ENCODE measurements around the gene PIGQ. TPM values are rescaled to one million over a fixed set of nuclear protein-coding genes. Genes with fewer than 3 reads are reported as not detected.

The PIGQ gene
- total RNA-seq, 2 donors from 2014 or later: 28.0 to 34.2 TPM

DNA sequence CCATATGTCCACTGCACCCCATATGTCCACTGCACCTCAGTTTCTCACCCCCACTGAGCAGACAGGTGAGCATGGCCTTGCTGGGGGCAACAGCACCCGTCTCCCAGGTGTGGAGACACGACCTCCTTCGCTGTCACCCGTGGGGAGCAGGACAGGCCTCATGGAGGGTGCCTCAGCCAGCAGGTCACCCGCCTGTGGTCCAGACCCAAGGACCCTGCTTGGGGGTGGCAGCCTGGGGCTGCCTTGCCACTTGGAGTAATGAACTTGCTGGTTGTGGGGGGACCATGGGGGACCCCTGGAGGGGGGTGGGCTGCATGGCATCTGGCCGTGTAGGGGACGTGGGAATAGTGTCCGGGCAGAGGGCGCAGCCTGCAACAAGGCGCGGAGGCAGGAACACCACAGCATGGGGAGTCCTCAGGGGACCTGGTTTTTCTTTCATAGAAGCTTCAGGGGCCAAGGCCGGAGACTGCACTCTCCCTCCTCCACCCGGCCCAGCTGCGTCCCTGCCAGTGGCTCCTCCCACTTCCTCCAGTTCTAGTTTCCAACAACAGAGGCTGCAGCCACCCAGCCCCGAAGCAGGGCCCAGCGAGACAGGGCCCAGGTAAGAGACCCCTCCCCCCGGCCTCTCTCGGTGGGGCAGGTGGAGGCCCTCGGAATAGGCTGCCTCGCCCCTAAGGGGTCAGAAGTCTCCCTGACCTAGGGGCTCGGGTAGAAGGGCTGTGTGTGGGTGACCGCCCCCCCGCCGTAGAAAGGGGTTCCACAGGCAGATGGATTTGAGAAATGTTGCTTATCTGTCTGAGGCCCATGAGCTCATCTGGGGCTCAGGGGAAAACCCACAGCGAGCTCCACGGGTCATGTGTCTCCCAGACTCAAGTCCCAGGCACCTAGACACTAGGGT lies 3.0 kb upstream of the PIGQ start, which contains the start of gene NHLRC4:
TSS of gene NHLRC4 (plus strand) at position 531 of the 898 bp plus-strand sequence. CDS start 1,043 bp downstream, outside the sequence.
- H3K27ac Mint-ChIP-seq: peak within 1 kb of the TSS; percentile 70
- ATAC-seq (replicated peaks): peak; percentile 66
- H3K4me1 Mint-ChIP-seq: peaks cover 23% of the 10 kb centered on the region
- no peaks in the 10 kb centered on the region for H3K9me3 Mint-ChIP-seq
- no peaks in the 10 kb centered on the region for H3K36me3 Mint-ChIP-seq (ENCODE audit: low read depth)
- H3K27me3 Mint-ChIP-seq: no peaks in the 10 kb centered on the region
- H3K4me3 Mint-ChIP-seq: peak within 1 kb of the TSS; percentile 64

DNA sequence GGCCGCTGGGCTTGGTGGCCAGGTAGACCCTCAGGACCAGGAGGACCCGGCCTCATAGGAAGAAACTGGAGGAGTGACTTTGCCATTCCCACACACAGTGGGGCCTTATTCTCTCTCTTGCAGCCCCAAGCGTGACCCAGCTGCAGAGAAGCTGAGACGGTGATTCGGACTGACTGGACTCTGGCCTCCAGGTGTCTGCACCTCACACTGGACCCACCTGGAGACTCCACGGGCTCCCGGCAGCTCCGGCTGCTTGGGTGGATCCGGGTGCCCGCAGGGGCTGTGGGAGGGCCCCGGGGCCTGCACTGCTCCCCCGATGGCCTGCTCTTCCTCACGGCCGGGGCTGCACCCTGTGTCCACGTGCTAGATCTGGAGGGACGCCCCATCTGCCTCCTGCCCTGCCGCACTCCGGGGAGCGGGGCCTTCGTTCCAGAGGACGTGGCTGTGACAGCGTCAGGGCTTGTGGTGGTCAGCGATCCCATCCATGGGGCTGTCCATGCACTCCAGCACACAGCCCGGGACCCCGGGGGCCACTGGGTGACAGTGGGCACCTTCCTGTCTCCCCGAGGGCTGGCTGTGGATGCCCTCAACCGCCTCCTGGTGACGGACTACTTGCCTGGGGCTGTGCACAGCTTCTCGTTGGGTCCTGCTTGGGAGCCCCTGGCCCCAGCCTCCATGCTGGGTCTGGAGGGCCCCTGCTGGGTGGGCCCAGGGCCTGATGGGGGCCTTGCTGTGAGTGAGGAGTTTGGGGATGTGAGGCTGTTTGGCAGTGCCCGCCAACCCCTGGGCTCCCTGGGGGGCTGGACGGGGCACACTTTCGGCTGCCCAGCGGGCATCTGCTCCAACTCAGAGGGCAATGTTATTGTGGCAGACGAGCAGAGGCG lies 2.2 kb upstream of the PIGQ start:
- no peak for ATAC-seq (replicated peaks)
- Mint-ChIP-seq H3K9me3 (no peaks in the 10 kb centered on the region), H3K4me3 (peak overlapping the region; percentile 64), H3K36me3 (ENCODE audit: low read depth) (no peaks in the 10 kb centered on the region), H3K27me3 (no peaks in the 10 kb centered on the region), H3K4me1 (peaks cover 27% of the 10 kb centered on the region), H3K27ac (peak overlapping the region; percentile 70)

DNA sequence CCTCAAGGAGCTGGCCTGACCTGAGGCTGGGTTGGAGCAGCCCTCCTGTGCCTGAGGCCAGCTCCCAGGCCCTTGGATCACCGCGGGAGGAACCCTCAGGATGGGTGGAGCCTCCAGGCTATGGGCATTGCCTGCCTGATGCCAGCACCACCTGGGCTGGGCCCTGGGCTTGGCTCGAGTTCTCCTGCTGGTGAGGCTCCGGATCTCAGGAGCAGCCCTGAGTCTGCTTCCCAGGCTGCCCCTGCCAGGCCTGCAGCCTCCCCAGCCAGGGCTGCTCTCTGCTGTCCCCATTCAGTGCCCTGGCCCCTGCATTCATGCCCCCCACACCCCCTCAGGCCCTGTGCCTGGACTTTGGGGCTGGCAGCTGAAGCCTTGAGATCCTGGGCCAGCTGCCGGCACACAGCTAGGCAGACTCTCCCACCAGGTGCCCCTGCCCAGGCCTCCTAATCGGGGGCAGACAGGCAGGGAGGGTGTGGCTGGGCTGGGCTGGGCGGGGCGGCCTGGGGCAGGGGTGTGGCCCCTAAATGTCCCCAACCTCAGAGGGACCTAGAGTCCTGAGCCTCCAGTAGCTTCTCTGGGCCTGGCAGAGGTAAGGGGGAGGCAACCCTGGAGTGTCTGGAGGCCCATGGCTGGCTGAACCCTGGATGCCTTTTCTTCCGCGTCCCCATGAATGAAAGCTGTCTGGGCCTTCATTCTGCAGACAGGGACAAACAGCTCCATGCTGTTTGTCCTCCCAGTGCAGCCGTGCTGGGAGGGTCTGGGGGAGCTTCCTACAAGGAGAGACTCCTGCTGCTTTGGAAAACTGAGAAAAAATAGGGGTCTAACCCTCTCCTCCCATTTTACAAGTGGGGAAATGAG lies 1.1 kb upstream of the PIGQ start:
- H3K27me3 Mint-ChIP-seq: no peaks in the 10 kb centered on the region
- peak overlapping the region; percentile 91 for H3K27ac Mint-ChIP-seq
- H3K9me3 Mint-ChIP-seq: no peaks in the 10 kb centered on the region
- peak overlapping the region; percentile 86 for H3K4me3 Mint-ChIP-seq
- H3K36me3 Mint-ChIP-seq (ENCODE audit: low read depth): no peaks in the 10 kb centered on the region
- no peak for ATAC-seq (replicated peaks)
- H3K4me1 Mint-ChIP-seq: peaks cover 27% of the 10 kb centered on the region

DNA sequence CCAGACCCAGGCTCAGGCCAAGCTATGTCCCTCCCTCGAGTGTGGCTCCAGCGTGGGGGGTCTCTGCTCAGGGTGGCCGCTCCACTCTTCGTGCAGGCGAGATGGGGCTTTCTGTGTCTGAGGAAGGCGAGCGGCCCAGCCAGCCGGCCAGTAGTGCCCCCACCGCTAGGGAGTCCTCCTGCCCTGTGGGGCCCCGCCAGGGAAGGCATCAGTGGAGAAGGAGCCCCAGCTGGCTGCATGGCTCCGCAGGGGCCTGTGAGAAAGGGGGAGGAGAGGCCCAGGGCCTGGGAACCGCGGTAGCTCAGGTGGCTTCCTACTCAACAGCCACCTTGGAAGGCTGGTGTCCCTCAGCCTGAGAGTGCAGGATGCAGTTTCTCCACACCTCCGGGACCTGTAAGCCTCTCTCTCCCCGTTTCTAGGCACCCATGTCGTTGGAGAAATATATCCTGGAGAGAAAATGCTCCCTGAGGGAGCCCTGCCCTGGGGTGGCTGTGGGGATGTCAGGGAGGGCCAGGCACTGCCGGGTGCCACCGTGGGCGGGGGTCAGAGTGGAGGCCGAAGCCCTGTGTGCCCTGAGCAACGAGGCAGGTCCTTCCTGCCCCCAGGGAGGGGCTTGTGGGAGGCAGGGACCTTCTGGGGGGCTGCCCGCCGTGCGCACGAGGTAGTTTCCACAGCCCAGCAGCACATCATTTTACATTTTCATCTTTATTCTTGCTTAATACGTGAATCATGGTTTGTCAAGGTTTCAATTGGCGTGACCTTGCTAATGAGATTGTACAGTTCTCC lies 3.3 kb downstream of the PIGQ start:
- no peak for ATAC-seq (replicated peaks)
- peaks cover 21% of the 10 kb centered on the region for H3K4me1 Mint-ChIP-seq
- no peak overlapping the region for H3K27ac Mint-ChIP-seq
- no peak overlapping the region for H3K4me3 Mint-ChIP-seq
- H3K27me3 Mint-ChIP-seq: no peaks in the 10 kb centered on the region
- no peaks in the 10 kb centered on the region for H3K36me3 Mint-ChIP-seq (ENCODE audit: low read depth)
- no peaks in the 10 kb centered on the region for H3K9me3 Mint-ChIP-seq

DNA sequence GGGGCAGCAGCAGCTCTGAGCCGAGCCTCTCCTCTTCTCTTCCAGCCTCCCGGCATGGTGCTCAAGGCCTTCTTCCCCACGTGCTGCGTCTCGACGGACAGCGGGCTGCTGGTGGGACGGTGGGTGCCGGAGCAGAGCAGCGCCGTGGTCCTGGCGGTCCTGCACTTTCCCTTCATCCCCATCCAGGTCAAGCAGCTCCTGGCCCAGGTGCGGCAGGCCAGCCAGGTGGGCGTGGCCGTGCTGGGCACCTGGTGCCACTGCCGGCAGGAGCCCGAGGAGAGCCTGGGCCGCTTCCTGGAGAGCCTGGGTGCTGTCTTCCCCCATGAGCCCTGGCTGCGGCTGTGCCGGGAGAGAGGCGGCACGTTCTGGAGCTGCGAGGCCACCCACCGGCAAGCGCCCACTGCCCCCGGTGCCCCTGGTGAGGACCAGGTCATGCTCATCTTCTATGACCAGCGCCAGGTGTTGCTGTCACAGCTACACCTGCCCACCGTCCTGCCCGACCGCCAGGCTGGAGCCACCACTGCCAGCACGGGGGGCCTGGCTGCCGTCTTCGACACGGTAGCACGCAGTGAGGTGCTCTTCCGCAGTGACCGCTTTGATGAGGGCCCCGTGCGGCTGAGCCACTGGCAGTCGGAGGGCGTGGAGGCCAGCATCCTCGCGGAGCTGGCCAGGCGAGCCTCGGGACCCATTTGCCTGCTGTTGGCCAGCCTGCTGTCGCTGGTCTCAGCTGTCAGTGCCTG lies 4.4 kb downstream of the PIGQ start:
- no peak for ATAC-seq (replicated peaks)
- H3K27me3 Mint-ChIP-seq: no peaks in the 10 kb centered on the region
- peaks cover 17% of the 10 kb centered on the region for H3K4me1 Mint-ChIP-seq
- no peak overlapping the region for H3K4me3 Mint-ChIP-seq
- H3K9me3 Mint-ChIP-seq: no peaks in the 10 kb centered on the region
- H3K36me3 Mint-ChIP-seq (ENCODE audit: low read depth): no peaks in the 10 kb centered on the region
- H3K27ac Mint-ChIP-seq: no peak overlapping the region

DNA sequence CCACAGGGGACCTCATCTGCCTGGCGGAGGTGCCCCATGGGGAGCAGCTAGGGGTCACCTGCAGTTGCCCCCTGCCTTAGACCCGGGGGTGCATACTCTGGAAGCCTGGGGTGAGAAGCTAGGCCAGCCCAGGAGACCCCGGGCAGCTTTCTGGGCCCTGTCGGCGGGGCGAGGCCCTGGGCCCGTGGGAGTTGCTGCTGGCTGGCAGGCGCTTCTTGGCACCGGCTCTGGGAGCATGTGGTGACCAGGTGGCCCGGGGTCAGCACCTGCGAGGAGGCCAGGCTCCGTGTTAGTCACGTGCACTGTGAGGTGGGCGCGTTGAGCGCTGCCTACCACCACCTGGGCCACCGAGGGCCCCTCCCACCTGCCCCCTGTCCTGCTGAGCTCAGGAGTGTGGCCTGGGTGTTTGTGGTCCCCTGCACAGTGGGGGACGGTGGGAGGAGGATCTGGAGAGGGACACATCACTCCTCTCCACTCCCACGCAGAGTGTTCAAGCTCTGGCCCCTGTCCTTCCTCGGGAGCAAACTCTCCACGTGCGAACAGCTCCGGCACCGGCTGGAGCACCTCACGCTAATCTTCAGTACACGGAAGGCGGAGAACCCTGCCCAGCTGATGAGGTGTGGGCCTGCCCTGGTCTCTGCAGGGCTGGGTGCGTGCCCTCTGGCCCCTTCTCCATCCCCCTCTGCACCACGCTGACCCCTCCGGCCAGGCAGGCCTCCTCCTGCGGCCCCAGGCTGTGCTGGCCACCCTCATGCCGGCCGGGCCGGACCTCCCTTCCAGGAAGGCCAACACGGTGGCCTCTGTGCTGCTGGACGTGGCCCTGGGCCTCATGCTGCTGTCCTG lies 5.8 kb downstream of the PIGQ start:
- Mint-ChIP-seq H3K27me3 (no peaks in the 10 kb centered on the region), H3K4me1 (peaks cover 15% of the 10 kb centered on the region), H3K9me3 (no peaks in the 10 kb centered on the region), H3K4me3 (no peak overlapping the region), H3K36me3 (ENCODE audit: low read depth) (no peaks in the 10 kb centered on the region), H3K27ac (no peak overlapping the region)
- no peak for ATAC-seq (replicated peaks)

DNA sequence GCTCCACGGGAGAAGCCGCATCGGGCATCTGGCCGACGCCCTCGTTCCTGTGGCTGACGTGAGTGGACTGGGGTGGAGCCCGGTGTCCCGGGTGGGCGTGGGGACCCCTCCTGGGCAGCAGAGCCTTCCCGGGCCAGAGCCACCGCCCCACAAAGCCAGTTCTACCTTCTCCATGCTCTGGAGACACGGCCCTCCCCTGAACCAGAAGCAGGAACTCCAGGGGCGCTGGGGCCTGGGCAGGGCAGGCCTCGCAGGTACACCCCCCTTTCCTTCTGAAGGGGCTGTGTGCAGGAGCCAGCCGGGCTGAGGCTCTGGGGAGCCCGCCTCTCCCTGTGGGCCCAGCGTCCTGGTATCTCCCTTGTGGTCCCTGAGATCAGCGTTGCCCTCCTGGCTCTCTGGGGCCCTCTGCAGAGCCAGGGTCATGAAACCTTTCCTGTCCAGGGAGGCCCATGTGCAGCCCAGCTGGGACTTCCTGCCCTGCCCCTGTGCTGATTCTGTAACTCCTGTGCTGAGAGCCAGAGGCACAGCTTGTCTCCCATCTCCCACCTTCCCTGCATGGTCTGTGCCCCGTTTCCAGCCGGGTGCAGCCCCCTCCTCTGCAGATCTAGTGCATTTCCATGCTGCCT lies 6.5 kb downstream of the PIGQ start:
- no peak for ATAC-seq (replicated peaks)
- no peaks in the 10 kb centered on the region for H3K9me3 Mint-ChIP-seq
- H3K4me1 Mint-ChIP-seq: peaks cover 8% of the 10 kb centered on the region
- no peaks in the 10 kb centered on the region for H3K27me3 Mint-ChIP-seq
- no peak overlapping the region for H3K27ac Mint-ChIP-seq
- H3K36me3 Mint-ChIP-seq (ENCODE audit: low read depth): no peaks in the 10 kb centered on the region
- no peak overlapping the region for H3K4me3 Mint-ChIP-seq

DNA sequence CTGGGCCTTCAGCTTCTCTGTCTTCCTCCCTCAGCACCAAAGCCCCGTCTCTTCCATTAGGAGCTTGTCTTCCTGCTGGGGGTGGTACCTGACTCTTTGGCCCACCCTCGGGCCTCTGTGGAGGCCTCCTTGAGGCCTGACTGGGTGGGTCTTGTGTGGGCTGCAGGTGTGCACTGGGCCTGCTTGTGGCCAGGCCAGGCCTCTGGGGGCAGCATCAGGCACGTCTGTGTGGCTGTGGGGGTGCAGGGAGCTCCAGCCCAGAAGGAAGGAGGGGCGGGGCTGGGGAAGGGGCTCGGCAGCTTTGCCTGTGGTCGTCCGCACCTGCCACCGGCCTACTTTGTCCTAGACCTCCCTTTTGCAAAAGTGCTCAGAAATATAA lies 7.0 kb downstream of the PIGQ start:
- ATAC-seq (replicated peaks): no peak
- no peaks in the 10 kb centered on the region for H3K27me3 Mint-ChIP-seq
- no peaks in the 10 kb centered on the region for H3K36me3 Mint-ChIP-seq (ENCODE audit: low read depth)
- H3K4me3 Mint-ChIP-seq: no peak overlapping the region
- no peaks in the 10 kb centered on the region for H3K9me3 Mint-ChIP-seq
- H3K27ac Mint-ChIP-seq: no peak overlapping the region
- peaks cover 3% of the 10 kb centered on the region for H3K4me1 Mint-ChIP-seq

DNA sequence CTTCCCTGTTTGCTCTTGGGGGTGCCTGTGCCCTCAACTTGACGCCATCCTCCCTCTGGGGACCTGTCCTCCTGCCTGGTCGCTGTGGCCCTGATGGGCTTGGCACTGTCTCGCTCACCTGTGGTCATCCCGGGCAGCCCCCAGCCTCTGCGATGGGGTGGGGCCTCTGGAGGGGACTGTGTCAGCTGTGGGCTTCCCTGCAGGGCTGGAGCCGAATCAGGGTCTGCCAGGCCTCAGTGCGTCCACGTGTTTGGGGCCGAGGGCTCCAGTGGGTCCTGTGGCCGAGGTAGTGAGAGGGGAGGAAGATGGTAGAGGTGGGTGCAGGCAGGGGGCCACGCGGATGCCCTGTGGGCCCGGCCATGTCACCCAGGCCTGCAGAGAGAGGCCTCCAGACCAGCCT lies 8.0 kb downstream of the PIGQ start:
- Mint-ChIP-seq H3K4me3 (no peak overlapping the region), H3K27me3 (no peaks in the 10 kb centered on the region), H3K9me3 (no peaks in the 10 kb centered on the region), H3K27ac (no peak overlapping the region), H3K4me1 (no peaks in the 10 kb centered on the region), H3K36me3 (ENCODE audit: low read depth) (no peaks in the 10 kb centered on the region)
- no peak for ATAC-seq (replicated peaks)

DNA sequence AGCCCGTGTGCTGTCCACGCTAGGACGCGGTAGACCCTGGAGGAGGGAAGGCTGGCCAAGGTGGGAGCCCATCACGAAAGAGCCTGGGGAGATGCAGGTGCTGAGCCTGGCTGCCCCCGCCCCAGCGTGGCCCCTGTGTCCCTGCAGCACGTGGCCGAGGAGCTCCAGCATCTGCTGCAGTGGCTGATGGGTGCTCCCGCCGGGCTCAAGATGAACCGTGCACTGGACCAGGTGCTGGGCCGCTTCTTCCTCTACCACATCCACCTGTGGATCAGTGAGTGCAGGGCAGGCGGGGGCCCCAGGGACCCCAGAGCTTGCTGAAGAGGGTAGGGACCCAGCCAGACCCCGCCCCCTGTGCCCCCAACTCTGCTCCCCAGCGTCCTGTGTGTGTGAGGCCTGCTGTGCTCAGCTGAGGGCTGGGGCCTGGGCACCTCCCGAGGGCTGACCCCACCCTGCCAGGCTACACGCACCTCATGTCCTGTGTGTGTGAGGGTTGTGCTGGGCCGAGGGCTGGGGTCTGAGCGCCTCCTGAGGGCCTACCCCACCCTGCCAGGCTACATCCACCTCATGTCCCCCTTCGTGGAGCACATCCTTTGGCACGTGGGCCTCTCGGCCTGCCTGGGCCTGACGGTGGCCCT lies 8.6 kb downstream of the PIGQ start:
- ATAC-seq (replicated peaks): no peak
- H3K9me3 Mint-ChIP-seq: no peaks in the 10 kb centered on the region
- H3K27ac Mint-ChIP-seq: no peak overlapping the region
- H3K27me3 Mint-ChIP-seq: no peaks in the 10 kb centered on the region
- no peak overlapping the region for H3K4me3 Mint-ChIP-seq
- H3K36me3 Mint-ChIP-seq (ENCODE audit: low read depth): no peaks in the 10 kb centered on the region
- no peaks in the 10 kb centered on the region for H3K4me1 Mint-ChIP-seq

DNA sequence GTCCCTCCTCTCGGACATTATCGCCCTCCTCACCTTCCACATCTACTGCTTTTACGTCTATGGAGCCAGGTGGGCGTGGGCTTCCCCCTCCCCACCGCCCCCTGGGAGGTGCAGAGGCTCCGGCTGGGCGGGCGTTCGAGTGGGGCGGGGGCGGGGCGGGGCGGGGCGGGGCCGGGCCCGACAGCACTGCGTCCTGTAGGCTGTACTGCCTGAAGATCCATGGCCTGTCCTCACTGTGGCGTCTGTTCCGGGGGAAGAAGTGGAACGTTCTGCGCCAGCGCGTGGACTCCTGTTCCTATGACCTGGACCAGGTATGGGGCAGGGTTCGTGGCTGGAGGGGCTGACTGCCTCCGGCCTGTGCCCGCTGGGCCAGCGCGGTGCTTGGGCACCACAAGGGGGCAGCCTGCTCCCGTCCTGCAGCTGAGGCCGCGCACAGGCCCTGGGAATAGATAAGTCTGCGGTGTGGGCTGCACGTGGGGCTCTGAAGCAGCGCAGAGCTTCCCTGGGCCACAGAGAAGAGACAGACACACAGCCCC lies 9.2 kb downstream of the PIGQ start:
- no peak overlapping the region for H3K4me3 Mint-ChIP-seq
- H3K36me3 Mint-ChIP-seq (ENCODE audit: low read depth): no peaks in the 10 kb centered on the region
- no peaks in the 10 kb centered on the region for H3K27me3 Mint-ChIP-seq
- no peak overlapping the region for H3K27ac Mint-ChIP-seq
- H3K9me3 Mint-ChIP-seq: no peaks in the 10 kb centered on the region
- H3K4me1 Mint-ChIP-seq: no peaks in the 10 kb centered on the region
- ATAC-seq (replicated peaks): peak; percentile 96

Measured in activated T-helper 17 cell treated with anti-CD3 and anti-CD28 coated beads, Interleukin-2, amount 50 U/mL, for 72 hours (primary cell).